Gastroesophageal sphincter (tissue), 4 donors: ENCODE measurements around the gene GPR62. TPM values are rescaled to one million over a fixed set of nuclear protein-coding genes. Genes with fewer than 3 reads are reported as not detected.
A peak's percentile ranks its signal among the peaks of the same experiment; 100 is the strongest.

Experiments
- ATAC-seq: fragments of 150-250 bp; one replicate; pipeline ENCODE4 v1.9.1; 2016; ENCODE audit warnings: mild to moderate bottlenecking, moderate library complexity
- H3K27ac ChIP-seq, 4 donors: fragments of 200-600 bp; sonication (generic) in 3 of 4; 1 replicate in 3 of 4; 2 replicates in 1 of 4; pipeline ENCODE4 v1.5.1; 2016 to 2019
- H3K27me3 ChIP-seq: fragments of 200-600 bp; sonication (generic); one replicate; pipeline ENCODE4 v1.5.1; 2019
- H3K36me3 ChIP-seq, 2 donors: fragments of 200-600 bp; sonication (generic); one replicate each; pipeline ENCODE4 v1.5.1; 2019; ENCODE audit warnings: control low read depth in 1 of 2
- H3K4me1 ChIP-seq, 3 donors: fragments of 200-600 bp; sonication (generic); 1 replicate in 2 of 3; 2 replicates in 1 of 3; pipeline ENCODE4 v1.5.1; 2016 to 2019; ENCODE audit warnings: control low read depth in 2 of 3
- H3K4me3 ChIP-seq, 2 donors: fragments of 200-600 bp; sonication (generic); one replicate each; pipeline ENCODE4 v1.5.1; 2019; ENCODE audit warnings: mild to moderate bottlenecking in 1 of 2, moderate library complexity in 1 of 2
- H3K9me3 ChIP-seq, 3 donors: fragments of 200-600 bp; sonication (generic); one replicate each; pipeline ENCODE4 v1.5.1; 2017 to 2019; ENCODE audit warnings: control low read depth in 2 of 3
- EP300 ChIP-seq: sonication (generic); formaldehyde crosslinking; IDR thresholded peaks from one replicate; pipeline ENCODE4 v1.6.1; 2017; ENCODE audit warnings: antibody characterized with exemption, mild to moderate bottlenecking
- POLR2A ChIP-seq, 2 donors: fragments of 450-650 bp; IDR thresholded peaks; one replicate each; pipeline ENCODE4 v1.6.1; 2017; ENCODE audit warnings: antibody characterized with exemption in 2 of 2, mild to moderate bottlenecking in 2 of 2, moderate library complexity in 1 of 2
- POLR2AphosphoS5 ChIP-seq: sonication (generic); formaldehyde crosslinking; IDR thresholded peaks from one replicate; pipeline ENCODE4 v1.6.1; 2017; ENCODE audit warnings: antibody characterized with exemption
- whole genome bisulfite sequencing, 2 donors: methylation state at CpG; one replicate each; pipeline ENCODE4 v1.1.5; 2018; ENCODE audit warnings: low coverage in 1 of 2; 5-methylcytosine and 5-hydroxymethylcytosine counted together
- total RNA-seq, 4 donors: library from RNA; depleted of rRNA; stranded (reverse); fragments of >200 nt; gene quantifications; one replicate each; pipeline ENCODE4 v1.1.0, GENCODE V29; 2016
- TF ChIP-seq, protein P1 (sequence below), 4 experiments: fragments of 200-600 bp in 2 of 4; fragments of 450-650 bp in 2 of 4; sonication (generic) in 1 of 4; IDR thresholded peaks; one replicate each; pipeline ENCODE4 v1.5.1; 2017 to 2019; ENCODE audit warnings: antibody characterized with exemption in 4 of 4, mild to moderate bottlenecking in 2 of 4, moderate library complexity in 2 of 4

GPR62 gene
- total RNA-seq, 4 donors from 2014 or later = 0.31 TPM; not detected in 3

GRCh38 chr3:51942603-51943450 is 12.4 kb upstream of the GPR62 start:
- peak; percentile 1 for ATAC-seq

GRCh38 chr3:51943451-51944391 is 11.5 kb upstream of the GPR62 start:
- Histone ChIP-seq H3K36me3 (peaks cover 0 to 55% of the 10 kb centered on the region in 2 donors), H3K27me3 (no peaks in the 10 kb centered on the region), H3K27ac (peak overlapping the region in 3 of 4 donors; percentile 88 to 91 (median 89)), H3K9me3 (no peaks in the 10 kb centered on the region), H3K4me1 (peaks cover 0 to 43% (median 22%) of the 10 kb centered on the region in 3 donors), H3K4me3 (peak overlapping the region in 1 of 2 donors; percentile 86)
- ATAC-seq = no peak
- WGBS, 2 donors = 83 to 100% methylated on average over 1 to 5 of the region's 21 CpGs
- TF ChIP-seq POLR2A (IDR thresholded peaks at IDR 0.05) = no peak
- TF ChIP-seq POLR2AphosphoS5 = no peak
- no peak for TF ChIP-seq EP300
- TF ChIP-seq, protein P1, sequence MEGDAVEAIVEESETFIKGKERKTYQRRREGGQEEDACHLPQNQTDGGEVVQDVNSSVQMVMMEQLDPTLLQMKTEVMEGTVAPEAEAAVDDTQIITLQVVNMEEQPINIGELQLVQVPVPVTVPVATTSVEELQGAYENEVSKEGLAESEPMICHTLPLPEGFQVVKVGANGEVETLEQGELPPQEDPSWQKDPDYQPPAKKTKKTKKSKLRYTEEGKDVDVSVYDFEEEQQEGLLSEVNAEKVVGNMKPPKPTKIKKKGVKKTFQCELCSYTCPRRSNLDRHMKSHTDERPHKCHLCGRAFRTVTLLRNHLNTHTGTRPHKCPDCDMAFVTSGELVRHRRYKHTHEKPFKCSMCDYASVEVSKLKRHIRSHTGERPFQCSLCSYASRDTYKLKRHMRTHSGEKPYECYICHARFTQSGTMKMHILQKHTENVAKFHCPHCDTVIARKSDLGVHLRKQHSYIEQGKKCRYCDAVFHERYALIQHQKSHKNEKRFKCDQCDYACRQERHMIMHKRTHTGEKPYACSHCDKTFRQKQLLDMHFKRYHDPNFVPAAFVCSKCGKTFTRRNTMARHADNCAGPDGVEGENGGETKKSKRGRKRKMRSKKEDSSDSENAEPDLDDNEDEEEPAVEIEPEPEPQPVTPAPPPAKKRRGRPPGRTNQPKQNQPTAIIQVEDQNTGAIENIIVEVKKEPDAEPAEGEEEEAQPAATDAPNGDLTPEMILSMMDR (IDR thresholded peaks at IDR 0.05) = no peak

More at GRCh38 chr3:51942603-51943450, 12.4 kb upstream of the GPR62 start:
- 29 to 32% methylated on average over 3 to 5 of the region's 17 CpGs for WGBS, 2 donors
- Histone ChIP-seq H3K9me3 (no peaks in the 10 kb centered on the region), H3K4me1 (peaks cover 0 to 43% (median 22%) of the 10 kb centered on the region in 3 donors), H3K36me3 (peaks cover 0 to 55% of the 10 kb centered on the region in 2 donors), H3K27ac (peak overlapping the region; percentile 81 to 91 (median 88)), H3K4me3 (peak overlapping the region; percentile 21 to 86), H3K27me3 (no peaks in the 10 kb centered on the region)
- TF ChIP-seq POLR2A (IDR thresholded peaks at IDR 0.05) = no peak
- TF ChIP-seq, protein P1 (IDR thresholded peaks at IDR 0.05) = no peak
- no peak for TF ChIP-seq POLR2AphosphoS5
- no peak for TF ChIP-seq EP300

DNA sequence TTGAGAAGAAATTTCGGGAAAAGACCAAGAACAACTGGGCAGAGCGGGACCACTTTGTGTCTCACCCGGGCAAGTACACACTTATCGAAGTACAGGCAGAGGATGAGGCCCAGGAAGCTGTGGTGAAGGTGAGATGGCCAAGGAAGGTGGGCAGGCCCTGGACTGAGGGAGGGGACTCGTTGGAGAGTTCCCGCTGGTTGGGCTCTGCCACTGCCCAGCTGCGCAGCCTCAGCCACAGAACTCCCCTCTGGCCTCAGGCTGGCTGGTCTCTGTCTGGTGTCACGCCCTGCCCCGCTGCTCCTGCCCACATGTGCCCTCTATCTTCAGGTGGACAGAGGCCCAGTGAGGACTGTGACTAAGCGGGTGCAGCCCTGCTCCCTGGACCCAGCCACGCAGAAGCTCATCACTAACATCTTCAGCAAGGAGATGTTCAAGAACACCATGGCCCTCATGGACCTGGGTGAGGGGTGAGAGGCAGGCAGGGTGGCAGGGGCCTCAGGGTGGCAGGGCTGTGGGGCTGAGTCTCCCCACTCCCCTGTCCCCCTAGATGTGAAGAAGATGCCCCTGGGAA is 10.6 kb upstream of the GPR62 start:
- 92 to 94% methylated on average over 7 to 10 of the region's 11 CpGs for WGBS, 2 donors
- no peak overlapping the region for H3K27ac ChIP-seq
- no peaks in the 10 kb centered on the region for H3K27me3 ChIP-seq
- H3K36me3 ChIP-seq = peaks cover 0 to 55% of the 10 kb centered on the region in 2 donors
- H3K9me3 ChIP-seq = no peaks in the 10 kb centered on the region
- no peak overlapping the region for H3K4me3 ChIP-seq
- no peak for ATAC-seq
- TF ChIP-seq POLR2AphosphoS5 = no peak
- TF ChIP-seq EP300 = no peak
- TF ChIP-seq, protein P1 (IDR thresholded peaks at IDR 0.05) = no peak
- TF ChIP-seq POLR2A (IDR thresholded peaks at IDR 0.05) = no peak
- H3K4me1 ChIP-seq = peaks cover 0 to 36% (median 22%) of the 10 kb centered on the region in 3 donors

GRCh38 chr3:51945031-51945840 is 9.9 kb upstream of the GPR62 start:
- Histone ChIP-seq H3K4me3 (no peak overlapping the region), H3K4me1 (peaks cover 0 to 29% (median 21%) of the 10 kb centered on the region in 3 donors), H3K27ac (no peak overlapping the region), H3K9me3 (no peaks in the 10 kb centered on the region), H3K27me3 (no peaks in the 10 kb centered on the region), H3K36me3 (peaks cover 0 to 60% of the 10 kb centered on the region in 2 donors)
- no peak for ATAC-seq
- TF ChIP-seq, protein P1 (IDR thresholded peaks at IDR 0.05) = no peak
- TF ChIP-seq POLR2A (IDR thresholded peaks at IDR 0.05) = no peak
- 80% methylated on average over 1 to 2 of the region's 18 CpGs for WGBS, 2 donors
